Neural cell (in vitro differentiated cells): ENCODE results near the gene TRNAU1AP. TPM values are rescaled to one million over a fixed set of nuclear protein-coding genes. Genes with fewer than 3 reads are reported as not detected.

Experiments
- H2AFZ ChIP-seq: fragments of 200-600, 300-800 bp; sonication (generic), shearing (Covaris generic); 2 replicates; pipeline ENCODE4 v1.6.0; 2014; ENCODE audit warnings: low read depth, mild to moderate bottlenecking, antibody characterized with exemption, low read length, moderate library complexity
- H3F3A ChIP-seq: fragments of 200-600 bp; shearing (Covaris generic); 2 replicates; pipeline ENCODE4 v1.6.1; 2016; ENCODE audit warnings: mild to moderate bottlenecking, moderate library complexity, mixed read lengths, antibody characterized with exemption, low read length; ENCODE audit not compliant: insufficient read depth, poor library complexity, severe bottlenecking
- H3K27ac ChIP-seq: fragments of 200-600, 300-800 bp; sonication (generic), shearing (Covaris generic); 2 replicates; pipeline ENCODE4 v1.5.1; 2014; ENCODE audit warnings: mild to moderate bottlenecking, low read length, moderate library complexity
- H3K27me3 ChIP-seq: fragments of 300-800, 200-600 bp; sonication (generic), shearing (Covaris generic); 2 replicates; pipeline ENCODE4 v1.6.0; 2014; ENCODE audit warnings: mild to moderate bottlenecking, low read depth, low read length, moderate library complexity; ENCODE audit not compliant: insufficient read depth
- H3K36me3 ChIP-seq: fragments of 300-800, 200-600 bp; sonication (generic), shearing (Covaris generic); 2 replicates; pipeline ENCODE4 v1.5.1; 2014; ENCODE audit warnings: mild to moderate bottlenecking, antibody characterized with exemption, low read length, moderate library complexity; ENCODE audit not compliant: insufficient read depth
- H3K4me2 ChIP-seq: fragments of 300-800, 200-600 bp; sonication (generic), shearing (Covaris generic); 2 replicates; pipeline ENCODE4 v1.6.0; 2014; ENCODE audit warnings: mild to moderate bottlenecking, low read length
- H3K4me3 ChIP-seq: fragments of 300-800, 200-600 bp; sonication (generic), shearing (Covaris generic); 2 replicates; pipeline ENCODE4 v1.5.1; 2014; ENCODE audit warnings: mild to moderate bottlenecking, low read length, moderate library complexity
- H3K79me2 ChIP-seq: fragments of 200-600 bp; shearing (Covaris generic); replicated peaks from 2 replicates; pipeline ENCODE4 v1.6.0; 2014; ENCODE audit warnings: mild to moderate bottlenecking, low read length, moderate library complexity; ENCODE audit not compliant: insufficient read depth
- H3K9ac ChIP-seq: fragments of 300-800, 200-600 bp; sonication (generic), shearing (Covaris generic); 2 replicates; pipeline ENCODE4 v1.6.1; 2016; ENCODE audit warnings: mild to moderate bottlenecking, low read length, mixed read lengths
- H3K9me2 ChIP-seq: fragments of 200-600 bp; shearing (Covaris generic); 2 replicates; pipeline ENCODE4 v1.6.1; 2016; ENCODE audit warnings: mild to moderate bottlenecking, low read length, mixed read lengths; ENCODE audit not compliant: insufficient read depth
- H3K9me3 ChIP-seq: fragments of 200-600, 300-800 bp; sonication (generic), shearing (Covaris generic); 2 replicates; pipeline ENCODE4 v1.6.1; 2016; ENCODE audit warnings: mild to moderate bottlenecking, mixed run types, low read length, moderate library complexity, mixed read lengths
- H4K20me1 ChIP-seq: fragments of 200-600 bp; shearing (Covaris generic); 2 replicates; pipeline ENCODE4 v1.6.1; 2016; ENCODE audit warnings: mild to moderate bottlenecking, mixed run types; ENCODE audit not compliant: insufficient read depth
- EP300 ChIP-seq: fragments of 450-650 bp; conservative IDR thresholded peaks from 2 replicates; pipeline ENCODE4 v1.6.1; 2014; ENCODE audit warnings: antibody characterized with exemption, mild to moderate bottlenecking, moderate library complexity; ENCODE audit not compliant: poor library complexity, severe bottlenecking
- EZH2 ChIP-seq: fragments of 200-600, 300-800 bp; shearing (Covaris generic), sonication (generic); IDR thresholded peaks from 2 replicates; pipeline ENCODE4 v1.6.1; 2014; ENCODE audit warnings: antibody characterized with exemption, low read length, borderline replicate concordance, mild to moderate bottlenecking; ENCODE audit not compliant: insufficient read depth, poor library complexity, severe bottlenecking
- MXI1 ChIP-seq: fragments of 450-650 bp; conservative IDR thresholded peaks from 2 replicates; pipeline ENCODE4 v1.6.1; 2014; ENCODE audit warnings: antibody characterized with exemption, mild to moderate bottlenecking; ENCODE audit not compliant: poor library complexity, severe bottlenecking
- POLR2AphosphoS5 ChIP-seq: IDR thresholded peaks from 2 replicates; pipeline ENCODE4 v1.6.1; 2012
- RAD21 ChIP-seq: fragments of 450-650 bp; conservative IDR thresholded peaks from 2 replicates; pipeline ENCODE4 v1.6.1; 2014; ENCODE audit warnings: antibody characterized with exemption, mild to moderate bottlenecking, moderate library complexity
- SMC3 ChIP-seq: fragments of 450-650 bp; conservative IDR thresholded peaks from 2 replicates; pipeline ENCODE4 v1.6.1; 2014; ENCODE audit warnings: antibody characterized with exemption, mild to moderate bottlenecking, moderate library complexity; ENCODE audit not compliant: poor library complexity
- TAF1 ChIP-seq: IDR thresholded peaks from 2 replicates; pipeline ENCODE4 v1.6.1; 2012; ENCODE audit warnings: low read depth
- polyA plus RNA-seq: library from polyadenylated mRNA; depleted of rRNA; stranded (reverse); fragments of >200 nt; gene quantifications from 2 replicates; pipeline ENCODE4 v1.2.3, GENCODE V29; 2014
- TF ChIP-seq, protein P1 (sequence below): fragments of 450-650 bp; IDR thresholded peaks from 2 replicates; pipeline ENCODE4 v1.5.1; 2014; ENCODE audit warnings: antibody characterized with exemption, mild to moderate bottlenecking, moderate library complexity; ENCODE audit not compliant: poor library complexity, severe bottlenecking
- TF ChIP-seq, protein P2 (sequence below): IDR thresholded peaks from 2 replicates; pipeline ENCODE4 v1.6.1; 2012; ENCODE audit warnings: borderline replicate concordance

Gene TRNAU1AP
- polyA plus RNA-seq, 1 donor from 2014 or later, result 91.6 TPM

DNA sequence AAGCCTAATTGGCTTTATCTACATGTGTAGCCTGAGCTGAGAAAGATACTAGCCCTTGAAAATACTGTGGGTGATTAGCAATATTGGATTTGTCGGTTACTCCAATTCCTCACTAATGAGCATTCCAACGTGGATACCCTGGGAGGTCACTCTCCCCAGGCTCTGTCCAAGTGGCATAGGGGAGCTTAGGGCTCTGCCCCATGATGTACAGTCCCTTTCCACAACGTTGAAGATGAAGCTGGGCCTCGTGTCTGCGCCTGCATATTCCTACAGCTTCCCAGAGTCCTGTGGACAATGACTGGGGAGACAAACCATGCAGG lies 44.5 kb upstream of the TRNAU1AP start:
- Histone ChIP-seq H3K79me2 (peaks cover 15% of the 10 kb centered on the region), H3K36me3 (peaks cover 6% of the 10 kb centered on the region), H3K4me3 (peak overlapping the region; percentile 85), H3K27ac (no peak overlapping the region), H3F3A (no peaks in the 10 kb centered on the region), H3K4me2 (no peak overlapping the region), H3K9me2 (no peaks in the 10 kb centered on the region), H4K20me1 (no peaks in the 10 kb centered on the region), H3K9me3 (no peaks in the 10 kb centered on the region), H3K27me3 (no peaks in the 10 kb centered on the region), H3K9ac (no peak overlapping the region), H2AFZ (no peak overlapping the region)
- TF ChIP-seq TAF1 (no peak), RAD21 (no peak), POLR2AphosphoS5 (no peak), MXI1 (no peak), SMC3 (no peak), EZH2 (no peak), EP300 (no peak)
- TF ChIP-seq, protein P1, sequence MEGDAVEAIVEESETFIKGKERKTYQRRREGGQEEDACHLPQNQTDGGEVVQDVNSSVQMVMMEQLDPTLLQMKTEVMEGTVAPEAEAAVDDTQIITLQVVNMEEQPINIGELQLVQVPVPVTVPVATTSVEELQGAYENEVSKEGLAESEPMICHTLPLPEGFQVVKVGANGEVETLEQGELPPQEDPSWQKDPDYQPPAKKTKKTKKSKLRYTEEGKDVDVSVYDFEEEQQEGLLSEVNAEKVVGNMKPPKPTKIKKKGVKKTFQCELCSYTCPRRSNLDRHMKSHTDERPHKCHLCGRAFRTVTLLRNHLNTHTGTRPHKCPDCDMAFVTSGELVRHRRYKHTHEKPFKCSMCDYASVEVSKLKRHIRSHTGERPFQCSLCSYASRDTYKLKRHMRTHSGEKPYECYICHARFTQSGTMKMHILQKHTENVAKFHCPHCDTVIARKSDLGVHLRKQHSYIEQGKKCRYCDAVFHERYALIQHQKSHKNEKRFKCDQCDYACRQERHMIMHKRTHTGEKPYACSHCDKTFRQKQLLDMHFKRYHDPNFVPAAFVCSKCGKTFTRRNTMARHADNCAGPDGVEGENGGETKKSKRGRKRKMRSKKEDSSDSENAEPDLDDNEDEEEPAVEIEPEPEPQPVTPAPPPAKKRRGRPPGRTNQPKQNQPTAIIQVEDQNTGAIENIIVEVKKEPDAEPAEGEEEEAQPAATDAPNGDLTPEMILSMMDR, result no peak
- TF ChIP-seq, protein P2, sequence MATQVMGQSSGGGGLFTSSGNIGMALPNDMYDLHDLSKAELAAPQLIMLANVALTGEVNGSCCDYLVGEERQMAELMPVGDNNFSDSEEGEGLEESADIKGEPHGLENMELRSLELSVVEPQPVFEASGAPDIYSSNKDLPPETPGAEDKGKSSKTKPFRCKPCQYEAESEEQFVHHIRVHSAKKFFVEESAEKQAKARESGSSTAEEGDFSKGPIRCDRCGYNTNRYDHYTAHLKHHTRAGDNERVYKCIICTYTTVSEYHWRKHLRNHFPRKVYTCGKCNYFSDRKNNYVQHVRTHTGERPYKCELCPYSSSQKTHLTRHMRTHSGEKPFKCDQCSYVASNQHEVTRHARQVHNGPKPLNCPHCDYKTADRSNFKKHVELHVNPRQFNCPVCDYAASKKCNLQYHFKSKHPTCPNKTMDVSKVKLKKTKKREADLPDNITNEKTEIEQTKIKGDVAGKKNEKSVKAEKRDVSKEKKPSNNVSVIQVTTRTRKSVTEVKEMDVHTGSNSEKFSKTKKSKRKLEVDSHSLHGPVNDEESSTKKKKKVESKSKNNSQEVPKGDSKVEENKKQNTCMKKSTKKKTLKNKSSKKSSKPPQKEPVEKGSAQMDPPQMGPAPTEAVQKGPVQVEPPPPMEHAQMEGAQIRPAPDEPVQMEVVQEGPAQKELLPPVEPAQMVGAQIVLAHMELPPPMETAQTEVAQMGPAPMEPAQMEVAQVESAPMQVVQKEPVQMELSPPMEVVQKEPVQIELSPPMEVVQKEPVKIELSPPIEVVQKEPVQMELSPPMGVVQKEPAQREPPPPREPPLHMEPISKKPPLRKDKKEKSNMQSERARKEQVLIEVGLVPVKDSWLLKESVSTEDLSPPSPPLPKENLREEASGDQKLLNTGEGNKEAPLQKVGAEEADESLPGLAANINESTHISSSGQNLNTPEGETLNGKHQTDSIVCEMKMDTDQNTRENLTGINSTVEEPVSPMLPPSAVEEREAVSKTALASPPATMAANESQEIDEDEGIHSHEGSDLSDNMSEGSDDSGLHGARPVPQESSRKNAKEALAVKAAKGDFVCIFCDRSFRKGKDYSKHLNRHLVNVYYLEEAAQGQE, result no peak

DNA sequence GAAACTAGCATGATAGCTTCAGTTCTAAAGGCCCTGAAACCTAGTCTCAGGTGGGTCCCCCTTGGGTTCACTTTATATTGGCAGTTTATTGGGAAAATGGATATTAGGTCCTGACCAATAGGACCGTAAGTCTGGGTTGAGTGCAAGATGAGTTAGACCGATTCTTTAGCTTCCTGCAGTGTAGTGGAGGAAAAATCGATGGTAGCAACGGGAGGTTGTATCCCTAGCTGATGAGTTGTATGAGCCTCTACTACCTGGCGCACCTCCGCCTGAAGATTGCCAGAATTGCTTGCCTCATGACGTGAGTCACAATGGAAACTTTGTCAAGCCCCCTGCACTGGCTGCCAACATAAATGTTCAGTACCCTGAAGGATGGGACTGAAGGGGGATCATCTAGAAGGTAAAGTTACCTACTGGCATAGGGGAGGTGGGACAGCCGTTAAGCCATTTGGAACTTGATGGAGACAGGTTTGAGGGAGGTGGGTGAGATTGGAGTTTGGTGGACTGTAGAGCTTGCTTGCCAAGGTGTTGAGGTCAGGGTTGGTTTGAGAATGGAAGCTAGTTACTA lies 43.1 kb upstream of the TRNAU1AP start:
- H2AFZ ChIP-seq, result no peak overlapping the region
- H3K9ac ChIP-seq, result no peak overlapping the region
- H3K4me2 ChIP-seq, result no peak overlapping the region
- H3K27me3 ChIP-seq, result no peaks in the 10 kb centered on the region
- H3K4me3 ChIP-seq, result no peak overlapping the region
- no peaks in the 10 kb centered on the region for H3K9me2 ChIP-seq
- peaks cover 6% of the 10 kb centered on the region for H3K36me3 ChIP-seq
- H3K27ac ChIP-seq, result no peak overlapping the region
- no peaks in the 10 kb centered on the region for H3K9me3 ChIP-seq
- H3F3A ChIP-seq, result no peaks in the 10 kb centered on the region
- TF ChIP-seq RAD21 (no peak), POLR2AphosphoS5 (no peak), MXI1 (no peak)
- TF ChIP-seq, protein P1, result no peak
- H3K79me2 ChIP-seq, result peaks cover 15% of the 10 kb centered on the region
- no peaks in the 10 kb centered on the region for H4K20me1 ChIP-seq
